Skeletal muscle tissue (tissue), 4 donors: ENCODE data around the gene GRID2. TPM values are rescaled to one million over a fixed set of nuclear protein-coding genes. Genes with fewer than 3 reads are reported as not detected.

Experiments used
- H3K27ac ChIP-seq: one replicate; pipeline ENCODE4 v1.7.0; 2013; ENCODE audit warnings: mild to moderate bottlenecking, low read depth, low read length, inconsistent platforms
- H3K27me3 ChIP-seq, 3 donors: one replicate each; pipeline ENCODE4 v1.7.0; 2013; ENCODE audit warnings: low read length in 3 of 3; ENCODE audit not compliant: control insufficient read depth in 3 of 3, insufficient read depth in 3 of 3
- H3K36me3 ChIP-seq, 3 donors: one replicate each; pipeline ENCODE4 v1.7.0; 2013; ENCODE audit warnings: low read length in 3 of 3; ENCODE audit not compliant: control insufficient read depth in 3 of 3, insufficient read depth in 3 of 3
- H3K4me1 ChIP-seq, 3 donors: one replicate each; pipeline ENCODE4 v1.7.0; 2013; ENCODE audit warnings: low read length in 3 of 3, mild to moderate bottlenecking in 3 of 3; ENCODE audit not compliant: control insufficient read depth in 3 of 3, insufficient read depth in 3 of 3
- H3K4me3 ChIP-seq, 3 donors: one replicate each; pipeline ENCODE4 v1.7.0; 2013; ENCODE audit warnings: low read length in 3 of 3
- H3K9ac ChIP-seq, 3 donors: one replicate each; pipeline ENCODE4 v1.7.0; 2013; ENCODE audit warnings: low read length in 3 of 3, mild to moderate bottlenecking in 3 of 3, moderate library complexity in 2 of 3, low read depth in 1 of 3
- H3K9me3 ChIP-seq, 3 donors: one replicate each; pipeline ENCODE4 v1.7.0; 2013; ENCODE audit warnings: low read length in 3 of 3; ENCODE audit not compliant: control insufficient read depth in 3 of 3
- total RNA-seq: library from RNA; depleted of rRNA; stranded (reverse); fragments of >200 nt; gene quantifications from one replicate; pipeline ENCODE4 v1.2.3, GENCODE V29; 2014
- donor health status: Osteomylitis.

GRID2 gene
- total RNA-seq, 1 donor from 2014 or later = 1.6 TPM

DNA sequence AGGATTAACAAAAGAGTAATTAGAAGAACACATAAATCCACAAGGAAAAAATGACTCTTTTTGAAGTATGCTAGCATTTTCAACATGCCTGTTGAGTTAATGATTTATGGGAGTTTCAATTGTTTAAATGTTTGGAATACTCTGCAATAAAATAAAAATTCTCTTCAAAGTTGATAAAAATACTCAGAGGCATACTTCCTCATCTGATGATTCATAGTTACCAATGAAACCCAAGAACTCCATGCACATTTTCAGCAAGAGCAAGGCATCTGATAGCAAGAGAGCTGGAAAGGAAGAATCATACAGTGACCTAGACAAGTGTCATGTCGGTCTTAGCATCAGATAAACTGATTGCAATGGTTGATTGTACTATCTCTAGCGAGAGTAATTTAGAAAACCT, 1081.1 kb downstream of the GRID2 start:
- Histone ChIP-seq H3K36me3 (no peaks in the 10 kb centered on the region), H3K27ac (no peak overlapping the region), H3K4me3 (no peak overlapping the region), H3K27me3 (no peaks in the 10 kb centered on the region), H3K9ac (no peak overlapping the region), H3K9me3 (no peaks in the 10 kb centered on the region), H3K4me1 (no peaks in the 10 kb centered on the region)

GRCh38 chr4:93394545-93395081, 1090.8 kb downstream of the GRID2 start:
- Histone ChIP-seq H3K9ac (no peak overlapping the region), H3K4me1 (no peaks in the 10 kb centered on the region), H3K27ac (no peak overlapping the region), H3K4me3 (no peak overlapping the region), H3K27me3 (no peaks in the 10 kb centered on the region), H3K36me3 (no peaks in the 10 kb centered on the region), H3K9me3 (no peaks in the 10 kb centered on the region)

GRCh38 chr4:93396272-93396671, 1092.5 kb downstream of the GRID2 start:
- no peak overlapping the region for H3K4me3 ChIP-seq
- H3K27me3 ChIP-seq = no peaks in the 10 kb centered on the region
- no peaks in the 10 kb centered on the region for H3K9me3 ChIP-seq
- H3K36me3 ChIP-seq = no peaks in the 10 kb centered on the region
- no peak overlapping the region for H3K27ac ChIP-seq
- H3K4me1 ChIP-seq = no peaks in the 10 kb centered on the region
- no peak overlapping the region for H3K9ac ChIP-seq

DNA sequence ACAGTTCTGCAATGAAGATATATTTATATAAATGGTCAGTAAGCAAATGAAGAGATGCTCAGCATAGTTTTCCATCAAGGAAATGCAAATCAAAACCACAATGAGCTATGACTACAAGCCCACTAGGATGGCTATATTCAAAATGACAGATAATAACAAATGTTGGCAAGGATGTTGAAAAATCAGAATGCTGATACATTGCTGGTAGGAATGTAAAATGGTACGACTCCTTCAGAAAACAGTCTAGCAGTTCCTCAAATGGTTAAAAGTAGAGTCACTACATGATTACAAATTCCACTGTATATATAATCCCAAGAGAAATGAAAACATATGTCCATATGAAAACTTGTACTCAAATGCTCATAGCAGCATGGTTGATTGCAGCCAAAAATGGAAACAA, 1099.8 kb downstream of the GRID2 start:
- Histone ChIP-seq H3K36me3 (no peaks in the 10 kb centered on the region), H3K9ac (no peak overlapping the region), H3K27me3 (no peaks in the 10 kb centered on the region), H3K27ac (no peak overlapping the region), H3K4me3 (no peak overlapping the region), H3K9me3 (no peaks in the 10 kb centered on the region), H3K4me1 (no peaks in the 10 kb centered on the region)

GRCh38 chr4:93407493-93408275, 1103.9 kb downstream of the GRID2 start:
- H3K9ac ChIP-seq = no peak overlapping the region
- no peaks in the 10 kb centered on the region for H3K4me1 ChIP-seq
- H3K27me3 ChIP-seq = no peaks in the 10 kb centered on the region
- no peak overlapping the region for H3K4me3 ChIP-seq
- no peak overlapping the region for H3K27ac ChIP-seq
- no peaks in the 10 kb centered on the region for H3K9me3 ChIP-seq
- no peaks in the 10 kb centered on the region for H3K36me3 ChIP-seq

DNA sequence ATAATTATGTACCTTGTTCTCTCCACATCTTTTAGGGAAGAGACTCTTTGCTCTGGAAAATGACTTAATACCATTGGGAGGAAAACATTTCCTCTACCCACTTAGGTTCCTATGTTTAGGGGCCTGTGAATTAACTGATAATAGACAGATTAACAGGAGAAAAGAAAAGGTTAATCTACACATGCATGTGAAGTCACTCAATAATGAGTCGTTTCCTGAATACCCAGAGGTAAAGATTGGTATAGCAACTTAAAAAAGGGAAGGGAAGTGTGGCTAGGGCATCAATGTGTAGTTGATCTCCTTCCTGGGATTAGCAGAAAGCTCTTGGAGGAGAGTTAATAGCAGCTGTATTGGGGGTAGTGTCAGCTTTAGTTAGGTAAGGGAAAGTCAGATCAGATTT, 1105.3 kb downstream of the GRID2 start:
- no peak overlapping the region for H3K4me3 ChIP-seq
- no peaks in the 10 kb centered on the region for H3K27me3 ChIP-seq
- no peak overlapping the region for H3K9ac ChIP-seq
- no peaks in the 10 kb centered on the region for H3K4me1 ChIP-seq
- H3K9me3 ChIP-seq = no peaks in the 10 kb centered on the region
- H3K36me3 ChIP-seq = no peaks in the 10 kb centered on the region
- no peak overlapping the region for H3K27ac ChIP-seq

DNA sequence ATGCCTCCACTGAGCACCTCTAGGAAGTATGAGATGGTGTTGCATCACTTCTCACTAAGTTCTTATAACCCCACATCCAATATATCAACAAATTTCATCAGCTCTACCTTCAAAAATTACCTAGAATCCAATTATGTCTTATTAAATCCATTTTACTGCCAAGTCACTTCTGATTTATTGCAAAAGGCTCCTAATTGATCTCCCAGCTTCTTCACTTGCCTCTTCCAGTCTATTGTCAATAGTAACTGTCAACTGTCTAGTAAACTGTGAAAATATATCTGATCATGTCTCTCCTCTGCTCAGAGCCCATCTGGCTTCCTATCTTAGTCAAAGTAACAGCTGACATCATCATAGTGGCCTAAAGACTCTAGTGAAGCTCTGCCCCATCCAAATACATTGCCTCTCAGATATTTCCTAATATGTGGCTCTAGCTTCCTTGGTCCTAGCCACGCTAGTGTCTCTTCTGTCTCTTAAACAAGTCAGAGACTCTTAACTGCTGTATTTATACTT, 1110.3 kb downstream of the GRID2 start:
- Histone ChIP-seq H3K27ac (no peak overlapping the region), H3K27me3 (no peaks in the 10 kb centered on the region)

DNA sequence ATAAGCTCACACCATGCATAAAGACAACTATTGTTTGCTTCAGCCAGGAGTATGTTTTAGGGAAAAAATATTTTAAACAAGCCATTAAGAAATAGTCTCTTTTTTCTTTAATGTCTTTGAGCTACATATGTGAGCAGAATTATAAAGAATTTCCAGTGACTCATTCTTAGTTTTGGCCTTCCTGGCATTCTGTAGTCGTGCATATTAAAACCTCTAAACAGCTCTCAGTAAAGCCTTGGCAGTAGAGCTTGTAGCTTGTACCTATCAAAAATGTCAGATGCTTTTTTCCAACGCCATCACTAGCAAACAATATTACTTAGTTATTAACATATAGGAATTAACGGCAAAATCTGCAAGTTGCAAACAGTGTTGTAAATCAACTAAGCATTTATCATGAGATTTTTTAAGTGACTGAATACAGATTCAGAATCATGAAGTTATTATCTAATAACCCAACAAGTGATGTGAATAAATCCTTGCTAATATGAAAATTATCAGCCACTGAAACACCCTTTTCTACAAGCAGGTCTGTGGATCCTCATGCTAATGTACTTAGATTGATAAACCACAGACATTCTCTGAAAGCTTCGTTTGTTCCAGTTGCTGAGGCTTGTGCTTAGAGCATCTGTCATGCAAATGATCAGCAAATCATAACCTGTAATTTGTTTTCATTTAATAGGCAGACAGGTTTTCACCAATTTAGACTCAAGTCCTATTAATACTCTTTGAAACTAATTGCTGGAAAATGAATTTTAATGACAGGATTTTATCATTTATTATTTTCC, 1112.8 kb downstream of the GRID2 start:
- Histone ChIP-seq H3K4me3 (no peak overlapping the region), H3K9me3 (no peaks in the 10 kb centered on the region), H3K36me3 (no peaks in the 10 kb centered on the region), H3K9ac (no peak overlapping the region), H3K27me3 (no peaks in the 10 kb centered on the region), H3K27ac (no peak overlapping the region), H3K4me1 (no peaks in the 10 kb centered on the region)

More for the DNA sequence above, 1110.3 kb downstream of the GRID2 start:
- H3K4me1 ChIP-seq = no peaks in the 10 kb centered on the region
- no peaks in the 10 kb centered on the region for H3K9me3 ChIP-seq
- H3K4me3 ChIP-seq = no peak overlapping the region
- no peaks in the 10 kb centered on the region for H3K36me3 ChIP-seq
- H3K9ac ChIP-seq = no peak overlapping the region

DNA sequence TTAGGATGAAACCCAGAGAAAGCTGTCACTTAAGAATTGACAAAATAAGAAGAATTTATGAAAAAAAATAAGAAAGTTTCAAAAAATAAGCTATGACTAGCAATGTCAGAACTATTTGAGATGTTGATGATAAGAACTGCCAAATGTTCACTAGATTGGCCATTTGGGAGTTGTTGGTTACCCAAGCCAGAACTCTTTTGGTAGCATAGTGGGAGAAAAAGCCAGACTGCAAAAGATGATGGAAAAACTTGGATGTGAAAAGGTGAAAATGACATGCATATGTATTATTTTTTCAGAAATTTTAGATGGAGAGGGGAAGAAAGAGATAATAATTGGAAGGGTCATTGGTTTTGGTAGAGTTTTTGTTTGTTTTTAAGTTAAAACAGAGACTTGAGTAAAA, 1127.6 kb downstream of the GRID2 start:
- Histone ChIP-seq H3K27me3 (no peaks in the 10 kb centered on the region), H3K36me3 (no peaks in the 10 kb centered on the region), H3K4me1 (no peaks in the 10 kb centered on the region), H3K4me3 (no peak overlapping the region), H3K9me3 (no peaks in the 10 kb centered on the region), H3K9ac (no peak overlapping the region), H3K27ac (no peak overlapping the region)

DNA sequence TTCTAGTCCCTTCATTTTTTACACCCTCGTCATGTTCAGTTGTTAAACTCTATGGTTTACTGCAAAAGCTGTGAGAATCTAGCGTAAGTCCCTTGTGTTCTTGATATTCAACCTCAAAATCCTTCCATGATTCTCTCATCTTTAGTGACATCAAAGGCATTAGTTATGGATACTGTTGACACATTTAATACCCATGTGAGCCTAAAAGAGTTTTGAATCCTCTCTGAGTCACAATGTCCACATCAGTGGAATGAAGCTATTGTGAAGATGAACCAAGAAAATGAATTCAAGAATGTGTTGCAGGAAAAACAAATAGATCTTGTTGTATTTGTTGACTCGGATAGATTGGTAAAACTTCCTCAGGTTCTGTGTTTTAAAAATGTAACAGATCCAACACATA, 1130.1 kb downstream of the GRID2 start:
- no peak overlapping the region for H3K27ac ChIP-seq
- H3K9ac ChIP-seq = no peak overlapping the region
- H3K36me3 ChIP-seq = no peaks in the 10 kb centered on the region
- H3K4me3 ChIP-seq = no peak overlapping the region
- H3K4me1 ChIP-seq = no peaks in the 10 kb centered on the region
- no peaks in the 10 kb centered on the region for H3K27me3 ChIP-seq
- no peaks in the 10 kb centered on the region for H3K9me3 ChIP-seq
